GM06990 (cell line): ENCODE data around the gene ASIC2.

Experiments used
- DNase-seq: peaks from one replicate; pipeline ENCODE4 v3.0.0-alpha.2; 2011; ENCODE audit not compliant: insufficient read length; ENCODE audit errors: extremely low read depth
- H3K27me3 ChIP-seq: replicated peaks from 2 replicates; pipeline ENCODE4 v1.6.0; 2011; ENCODE audit warnings: low read length; ENCODE audit not compliant: control insufficient read depth, insufficient read depth
- H3K36me3 ChIP-seq: 2 replicates; pipeline ENCODE4 v1.5.1; 2011; ENCODE audit warnings: low read length; ENCODE audit not compliant: control insufficient read depth, insufficient read depth
- H3K4me3 ChIP-seq: replicated peaks from 2 replicates; pipeline ENCODE4 v1.5.1; 2011; ENCODE audit warnings: low read depth, mild to moderate bottlenecking, control low read depth, low read length
- TF ChIP-seq, protein P1 (sequence below): IDR thresholded peaks from 2 replicates; pipeline ENCODE4 v1.5.1; 2011; ENCODE audit warnings: low read length, control low read depth, mild to moderate bottlenecking, inconsistent platforms; ENCODE audit not compliant: insufficient read depth, poor library complexity, severe bottlenecking

Gene ASIC2

DNA sequence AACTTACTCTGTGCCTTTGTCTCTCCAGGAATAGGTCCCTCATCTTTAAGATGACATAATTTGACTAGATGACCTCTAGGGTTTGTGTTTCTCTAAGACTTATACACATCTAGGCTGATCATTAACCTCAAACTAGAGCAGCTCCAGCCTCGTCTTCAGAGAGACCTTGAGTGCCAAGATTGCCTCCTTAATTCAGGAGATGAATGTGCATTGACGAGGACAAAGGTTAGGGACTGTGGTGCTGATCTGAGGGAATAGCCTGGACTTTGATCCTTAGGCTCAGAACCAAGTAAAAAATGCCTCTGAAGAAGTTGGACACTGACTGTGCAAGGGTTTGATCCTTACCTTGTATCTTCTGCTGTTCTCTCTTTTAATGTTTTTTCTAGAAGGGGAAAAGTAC is 17.2 kb upstream of the ASIC2 start:
- TF ChIP-seq, protein P1, sequence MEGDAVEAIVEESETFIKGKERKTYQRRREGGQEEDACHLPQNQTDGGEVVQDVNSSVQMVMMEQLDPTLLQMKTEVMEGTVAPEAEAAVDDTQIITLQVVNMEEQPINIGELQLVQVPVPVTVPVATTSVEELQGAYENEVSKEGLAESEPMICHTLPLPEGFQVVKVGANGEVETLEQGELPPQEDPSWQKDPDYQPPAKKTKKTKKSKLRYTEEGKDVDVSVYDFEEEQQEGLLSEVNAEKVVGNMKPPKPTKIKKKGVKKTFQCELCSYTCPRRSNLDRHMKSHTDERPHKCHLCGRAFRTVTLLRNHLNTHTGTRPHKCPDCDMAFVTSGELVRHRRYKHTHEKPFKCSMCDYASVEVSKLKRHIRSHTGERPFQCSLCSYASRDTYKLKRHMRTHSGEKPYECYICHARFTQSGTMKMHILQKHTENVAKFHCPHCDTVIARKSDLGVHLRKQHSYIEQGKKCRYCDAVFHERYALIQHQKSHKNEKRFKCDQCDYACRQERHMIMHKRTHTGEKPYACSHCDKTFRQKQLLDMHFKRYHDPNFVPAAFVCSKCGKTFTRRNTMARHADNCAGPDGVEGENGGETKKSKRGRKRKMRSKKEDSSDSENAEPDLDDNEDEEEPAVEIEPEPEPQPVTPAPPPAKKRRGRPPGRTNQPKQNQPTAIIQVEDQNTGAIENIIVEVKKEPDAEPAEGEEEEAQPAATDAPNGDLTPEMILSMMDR: no peak

DNA sequence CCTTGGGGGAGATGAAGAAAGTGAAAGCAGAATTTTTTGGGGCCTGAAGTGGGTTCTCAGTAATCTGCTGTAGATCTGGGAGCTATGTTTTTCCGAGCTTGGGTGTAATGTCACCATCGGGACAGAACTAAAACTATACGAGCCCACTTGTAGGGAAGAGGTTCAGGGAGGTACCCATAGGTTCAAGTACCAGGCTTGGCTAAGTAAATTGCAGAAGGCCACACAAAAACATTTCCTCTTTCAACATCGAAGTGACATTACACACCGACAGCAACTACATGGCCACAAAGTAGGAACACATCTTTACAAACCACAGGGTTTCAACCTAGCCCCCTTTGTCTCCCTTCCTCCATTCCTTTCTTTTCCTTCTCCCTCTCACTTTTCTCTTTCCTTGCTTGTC is 10.2 kb upstream of the ASIC2 start:
- Histone ChIP-seq H3K36me3 (no peaks in the 10 kb centered on the region), H3K4me3 (no peak overlapping the region), H3K27me3 (peaks cover 1% of the 10 kb centered on the region; the same call in 1 of the 2 replicates)
- DNase-seq: no peak
- TF ChIP-seq, protein P1: no peak

More for the DNA sequence above, 17.2 kb upstream of the ASIC2 start:
- DNase-seq: no peak
- no peaks in the 10 kb centered on the region for H3K36me3 ChIP-seq
- 0 out of 2 replicates have a peak, but pooled peaks cover 1% of the 10 kb centered on the region for H3K27me3 ChIP-seq
- H3K4me3 ChIP-seq: no peak overlapping the region

DNA sequence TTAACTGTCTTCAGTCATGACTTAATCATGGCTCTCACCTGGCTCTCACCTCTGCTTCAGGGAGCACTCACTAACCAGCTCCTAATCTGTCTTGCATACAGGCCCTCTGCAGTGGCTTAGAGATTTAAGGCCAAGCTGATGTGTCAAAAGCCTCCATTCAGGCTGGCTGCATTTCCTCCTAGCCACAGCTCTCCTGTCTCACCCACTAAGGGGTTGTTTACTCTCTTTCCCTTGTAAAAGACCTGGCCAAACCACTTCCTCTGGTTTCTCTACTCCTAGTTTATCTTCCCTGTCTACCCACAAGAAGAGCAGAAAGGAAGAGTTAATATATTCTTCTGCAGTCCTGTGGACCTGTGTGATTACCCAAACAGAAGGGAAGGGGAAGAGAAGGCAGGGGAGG is 9.3 kb upstream of the ASIC2 start:
- TF ChIP-seq, protein P1: no peak
- no peak for DNase-seq
- Histone ChIP-seq H3K4me3 (no peak overlapping the region), H3K36me3 (no peaks in the 10 kb centered on the region), H3K27me3 (peaks cover 1% of the 10 kb centered on the region; the same call in 1 of the 2 replicates)

DNA sequence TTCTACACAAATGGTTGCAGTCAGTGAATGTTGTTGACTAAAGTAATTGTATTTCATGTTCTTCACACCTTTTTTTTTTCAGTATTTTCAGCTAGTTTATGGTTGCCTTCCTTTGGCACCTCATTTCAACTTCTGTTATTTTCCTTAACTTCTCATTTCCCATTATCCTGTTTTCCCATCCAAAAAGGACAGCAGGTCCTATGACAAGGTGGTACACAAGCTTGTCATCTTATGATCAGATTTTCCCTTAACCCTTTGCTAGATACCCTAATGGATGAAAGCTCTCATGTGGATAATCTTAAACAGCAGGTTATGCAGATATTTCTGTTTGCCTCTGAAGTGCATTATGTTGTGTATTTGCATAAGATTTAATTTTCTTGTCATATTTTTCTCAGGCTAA is 7.1 kb upstream of the ASIC2 start:
- H3K27me3 ChIP-seq: no peaks in the 10 kb centered on the region; the same call in 1 of the 2 replicates
- no peaks in the 10 kb centered on the region for H3K36me3 ChIP-seq
- no peak for DNase-seq
- no peak overlapping the region for H3K4me3 ChIP-seq
- TF ChIP-seq, protein P1: no peak

DNA sequence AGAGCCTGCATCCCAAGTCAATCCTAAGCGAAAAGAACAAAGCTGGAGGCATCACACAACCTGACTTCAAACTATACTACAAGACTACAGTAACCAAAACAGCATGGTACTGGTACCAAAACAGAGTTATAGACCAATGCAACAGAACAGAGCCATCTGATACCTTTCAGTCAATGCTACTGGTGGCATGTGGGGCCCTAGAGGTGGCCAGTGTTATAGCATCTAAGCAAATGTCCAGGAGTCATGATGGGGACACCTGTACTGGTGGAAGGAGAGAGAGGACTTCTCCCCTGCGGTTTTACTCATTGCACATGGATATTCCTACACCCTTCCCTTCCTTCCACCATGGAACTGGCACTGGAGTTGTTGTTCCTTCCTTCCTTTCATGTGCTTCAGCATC is 6.0 kb upstream of the ASIC2 start:
- no peaks in the 10 kb centered on the region; the same call in 1 of the 2 replicates for H3K27me3 ChIP-seq
- no peaks in the 10 kb centered on the region for H3K36me3 ChIP-seq
- TF ChIP-seq, protein P1: no peak
- no peak for DNase-seq
- no peak overlapping the region for H3K4me3 ChIP-seq

DNA sequence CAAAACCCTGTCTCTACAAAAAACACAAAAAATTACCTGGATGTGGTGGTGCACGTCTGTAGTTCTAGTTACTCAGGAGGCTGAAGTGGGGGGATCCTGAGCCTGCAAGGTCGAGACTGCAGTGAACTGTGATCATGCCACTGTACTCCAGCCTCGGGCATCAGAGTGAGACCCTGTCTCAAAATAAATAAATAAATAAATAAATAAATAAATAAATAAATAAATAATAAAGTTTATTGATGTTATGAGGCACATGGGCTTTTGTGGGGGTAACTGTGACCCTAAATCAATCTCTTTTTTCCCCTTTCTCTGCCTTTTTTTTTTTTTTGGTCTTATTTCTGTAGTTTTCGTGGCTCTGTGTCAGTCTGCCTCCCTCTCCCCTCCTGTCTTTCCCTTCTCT is 4.5 kb upstream of the ASIC2 start:
- Histone ChIP-seq H3K36me3 (no peaks in the 10 kb centered on the region), H3K27me3 (no peaks in the 10 kb centered on the region; the same call in none of the 2 replicates), H3K4me3 (no peak overlapping the region)
- no peak for DNase-seq
- TF ChIP-seq, protein P1: no peak
